ENCODE measurements around the gene ARHGEF4. TPM values are rescaled to one million over a fixed set of nuclear protein-coding genes. Genes with fewer than 3 reads are reported as not detected.
A peak's percentile ranks its signal among the peaks of the same experiment; 100 is the strongest.

The ARHGEF4 gene
- total and polyA plus RNA-seq, 2 experiments from 2014 or later, result 26.0 to 82.2 TPM

- Histone ChIP-seq H3K36me3 (no peaks in the 10 kb centered on the region), H3K4me1 (ENCODE audit: low read depth) (peaks cover 25% of the 10 kb centered on the region), H3K4me3 (no peak overlapping the region), H3K27ac (no peak overlapping the region), H3K27me3 (no peaks in the 10 kb centered on the region), H3K9me3 (ENCODE audit: low read depth) (no peaks in the 10 kb centered on the region)
- no peak for DNase-seq (ENCODE audit: low read depth in 1 of 2, low spot score in 1 of 2)
- TF ChIP-seq, protein P1, sequence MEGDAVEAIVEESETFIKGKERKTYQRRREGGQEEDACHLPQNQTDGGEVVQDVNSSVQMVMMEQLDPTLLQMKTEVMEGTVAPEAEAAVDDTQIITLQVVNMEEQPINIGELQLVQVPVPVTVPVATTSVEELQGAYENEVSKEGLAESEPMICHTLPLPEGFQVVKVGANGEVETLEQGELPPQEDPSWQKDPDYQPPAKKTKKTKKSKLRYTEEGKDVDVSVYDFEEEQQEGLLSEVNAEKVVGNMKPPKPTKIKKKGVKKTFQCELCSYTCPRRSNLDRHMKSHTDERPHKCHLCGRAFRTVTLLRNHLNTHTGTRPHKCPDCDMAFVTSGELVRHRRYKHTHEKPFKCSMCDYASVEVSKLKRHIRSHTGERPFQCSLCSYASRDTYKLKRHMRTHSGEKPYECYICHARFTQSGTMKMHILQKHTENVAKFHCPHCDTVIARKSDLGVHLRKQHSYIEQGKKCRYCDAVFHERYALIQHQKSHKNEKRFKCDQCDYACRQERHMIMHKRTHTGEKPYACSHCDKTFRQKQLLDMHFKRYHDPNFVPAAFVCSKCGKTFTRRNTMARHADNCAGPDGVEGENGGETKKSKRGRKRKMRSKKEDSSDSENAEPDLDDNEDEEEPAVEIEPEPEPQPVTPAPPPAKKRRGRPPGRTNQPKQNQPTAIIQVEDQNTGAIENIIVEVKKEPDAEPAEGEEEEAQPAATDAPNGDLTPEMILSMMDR (IDR thresholded peaks at IDR 0.05; ENCODE audit: low read depth, low read length), result no peak
These were observed 202.4 kb downstream of the ARHGEF4 start for GRCh38 chr2:131039101-131039440.

GRCh38 chr2:131039535-131039907, 202.8 kb downstream of the ARHGEF4 start:
- Histone ChIP-seq H3K27ac (no peak overlapping the region), H3K27me3 (no peaks in the 10 kb centered on the region), H3K9me3 (ENCODE audit: low read depth) (no peaks in the 10 kb centered on the region), H3K36me3 (no peaks in the 10 kb centered on the region), H3K4me1 (ENCODE audit: low read depth) (peaks cover 21% of the 10 kb centered on the region), H3K4me3 (no peak overlapping the region)
- peak in 1 of 2 donors; percentile 34 for DNase-seq (ENCODE audit: low read depth in 1 of 2, low spot score in 1 of 2)
- TF ChIP-seq, protein P1 (IDR thresholded peaks at IDR 0.05; ENCODE audit: low read depth, low read length), result no peak

DNA sequence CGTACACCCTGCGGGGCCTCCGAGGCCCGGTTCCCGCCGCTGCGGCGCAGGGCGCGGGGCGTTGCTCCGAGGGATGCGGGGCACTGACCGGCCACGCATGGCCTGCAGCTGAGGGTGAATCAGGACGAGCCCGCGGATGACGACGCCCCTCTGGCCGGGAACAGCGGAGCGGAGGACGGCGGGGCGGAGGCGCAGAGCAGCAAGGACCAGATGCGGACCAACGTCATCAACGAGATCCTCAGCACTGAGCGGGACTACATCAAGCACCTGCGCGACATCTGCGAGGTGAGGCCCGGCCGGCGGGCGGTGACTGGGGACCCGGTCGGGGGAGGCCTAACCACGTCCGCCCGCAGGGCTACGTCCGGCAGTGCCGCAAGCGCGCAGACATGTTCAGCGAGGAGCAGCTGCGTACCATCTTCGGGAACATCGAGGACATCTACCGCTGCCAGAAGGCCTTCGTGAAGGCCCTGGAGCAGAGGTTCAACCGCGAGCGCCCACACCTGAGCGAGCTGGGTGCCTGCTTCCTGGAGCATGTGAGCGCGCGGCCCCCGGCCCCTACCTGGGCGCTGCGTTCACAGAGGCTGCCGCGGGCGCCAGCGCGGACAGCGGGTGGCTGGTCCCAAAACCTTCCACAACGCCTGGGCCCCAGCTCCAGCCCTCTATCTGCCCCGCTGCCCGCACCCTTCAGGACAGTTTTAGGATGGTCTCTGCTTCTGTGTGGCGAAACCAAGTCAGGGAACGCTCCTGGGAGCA, 203.4 kb downstream of the ARHGEF4 start:
- peak in 1 of 2 donors; percentile 41 for DNase-seq (ENCODE audit: low read depth in 1 of 2, low spot score in 1 of 2)
- peaks cover 20% of the 10 kb centered on the region for H3K4me1 ChIP-seq (ENCODE audit: low read depth)
- no peak overlapping the region for H3K4me3 ChIP-seq
- H3K36me3 ChIP-seq, result no peaks in the 10 kb centered on the region
- no peaks in the 10 kb centered on the region for H3K9me3 ChIP-seq (ENCODE audit: low read depth)
- TF ChIP-seq, protein P1 (IDR thresholded peaks at IDR 0.05; ENCODE audit: low read depth, low read length), result no peak
- no peaks in the 10 kb centered on the region for H3K27me3 ChIP-seq
- no peak overlapping the region for H3K27ac ChIP-seq

DNA sequence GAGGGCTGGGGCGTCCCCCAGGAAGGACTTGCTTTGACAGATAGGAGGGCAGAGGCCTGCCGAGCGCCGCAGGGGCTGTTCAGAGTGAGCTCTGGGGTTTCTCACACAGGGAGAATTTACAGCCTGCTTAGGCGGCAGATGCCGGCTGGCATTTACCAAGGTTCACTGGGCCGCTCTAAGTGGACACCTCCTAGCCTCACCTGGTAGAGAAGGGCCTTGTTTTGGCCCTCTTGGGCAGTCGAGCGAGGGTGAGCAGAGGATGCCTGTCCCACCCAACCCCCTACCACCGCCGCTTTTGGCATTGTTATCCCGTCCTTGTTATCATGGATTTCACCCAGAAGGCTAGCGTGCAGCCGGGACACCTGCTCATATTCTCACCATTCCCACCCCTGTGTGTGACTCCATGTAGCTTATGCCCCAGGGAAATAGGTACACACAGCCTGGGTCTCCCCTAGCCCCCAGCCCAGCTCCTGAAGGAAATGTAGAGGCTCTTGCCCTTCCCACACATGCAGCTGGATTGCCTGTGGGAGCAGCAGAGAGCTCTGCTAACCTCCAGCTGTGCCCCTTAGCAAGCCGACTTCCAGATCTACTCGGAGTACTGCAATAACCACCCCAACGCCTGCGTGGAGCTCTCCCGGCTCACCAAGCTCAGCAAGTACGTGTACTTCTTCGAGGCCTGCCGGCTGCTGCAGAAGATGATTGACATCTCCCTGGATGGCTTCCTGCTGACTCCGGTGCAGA, 204.1 kb downstream of the ARHGEF4 start:
- TF ChIP-seq, protein P1 (IDR thresholded peaks at IDR 0.05; ENCODE audit: low read depth, low read length), result peak; percentile 43
- Histone ChIP-seq H3K36me3 (no peaks in the 10 kb centered on the region), H3K27ac (no peak overlapping the region), H3K4me1 (ENCODE audit: low read depth) (peaks cover 13% of the 10 kb centered on the region), H3K9me3 (ENCODE audit: low read depth) (no peaks in the 10 kb centered on the region), H3K27me3 (no peaks in the 10 kb centered on the region), H3K4me3 (no peak overlapping the region)
- DNase-seq (ENCODE audit: low read depth in 1 of 2, low spot score in 1 of 2), result peak; percentile 36 to 58

DNA sequence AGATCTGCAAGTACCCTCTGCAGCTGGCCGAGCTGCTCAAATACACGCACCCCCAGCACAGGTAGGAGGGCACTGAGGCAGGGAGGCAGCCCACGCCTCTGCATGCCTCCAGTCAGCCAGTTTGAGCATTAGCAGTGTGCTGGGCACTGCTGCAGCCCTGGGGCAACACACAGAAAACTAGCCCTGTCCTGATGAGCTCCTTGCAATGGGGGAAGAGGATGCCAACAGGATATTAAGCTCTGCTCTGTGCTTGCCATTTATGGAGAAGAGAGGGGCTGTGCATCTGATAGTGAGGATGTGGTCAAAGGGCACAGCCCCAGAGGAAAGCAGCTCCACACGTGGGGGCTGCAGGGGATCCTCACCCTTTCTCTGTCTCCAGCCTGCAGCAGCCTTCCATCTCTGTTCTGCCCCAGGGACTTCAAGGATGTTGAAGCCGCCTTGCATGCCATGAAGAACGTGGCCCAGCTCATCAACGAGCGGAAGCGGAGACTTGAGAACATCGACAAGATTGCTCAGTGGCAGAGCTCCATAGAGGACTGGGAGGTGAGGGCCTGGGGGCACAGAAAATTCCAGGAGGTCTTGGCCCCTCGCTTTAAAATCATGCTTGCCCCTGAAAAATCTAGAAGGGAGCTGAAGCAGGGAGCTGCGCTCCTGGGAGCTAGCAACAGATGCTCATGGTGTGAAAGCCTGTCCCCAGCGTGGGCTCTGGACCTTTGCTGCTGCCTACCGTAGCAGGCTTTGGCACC, 204.9 kb downstream of the ARHGEF4 start:
- TF ChIP-seq, protein P1 (IDR thresholded peaks at IDR 0.05; ENCODE audit: low read depth, low read length), result no peak
- H3K4me1 ChIP-seq (ENCODE audit: low read depth), result peaks cover 7% of the 10 kb centered on the region
- no peak overlapping the region for H3K4me3 ChIP-seq
- H3K9me3 ChIP-seq (ENCODE audit: low read depth), result no peaks in the 10 kb centered on the region
- H3K27me3 ChIP-seq, result no peaks in the 10 kb centered on the region
- peaks cover under 1% of the 10 kb centered on the region for H3K36me3 ChIP-seq
- DNase-seq (ENCODE audit: low read depth in 1 of 2, low spot score in 1 of 2), result no peak
- H3K27ac ChIP-seq, result no peak overlapping the region
